ENCODE data around the gene RPS6KB2. TPM values are rescaled to one million over a fixed set of nuclear protein-coding genes. Genes with fewer than 3 reads are reported as not detected.

Gene RPS6KB2
- total and polyA plus RNA-seq, 2 of the 4 experiments (the other 2 are of a cell fraction) = 50.7 to 58.4 TPM

GRCh38 chr11:67438158-67438902 lies 10.0 kb downstream of the RPS6KB2 start:
- Histone ChIP-seq H3K14ac (replicated peaks; ENCODE audit: low read depth, low read length) (no peak overlapping the region), H4K8ac (ENCODE audit: low read depth in 2 of 2, low read length in 2 of 2) (no peak overlapping the region), H2BK20ac (ENCODE audit: low read depth, low read length) (no peak overlapping the region), H3K9ac (ENCODE audit: low read depth, low read length) (no peak overlapping the region), H2BK5ac (ENCODE audit: low read depth, low read length, poor library complexity, severe bottlenecking) (no peak overlapping the region), H2BK120ac (ENCODE audit: low read depth, low read length) (no peak overlapping the region), H3K4ac (ENCODE audit: low read depth, low read length) (no peak overlapping the region), H3K23ac (ENCODE audit: low read depth, low read length) (no peak overlapping the region), H3K4me3 (ENCODE audit: insufficient read depth, low read depth, low read length) (no peak overlapping the region), H2AFZ (replicated peaks; ENCODE audit: low read length, poor library complexity) (no peak overlapping the region), H3K9me1 (ENCODE audit: insufficient read depth, low read length) (peaks cover 8% of the 10 kb centered on the region; the same call in 1 of the 2 replicates), H4K5ac (ENCODE audit: low read depth, low read length) (no peak overlapping the region), H3K18ac (ENCODE audit: low read depth, low read length) (no peak overlapping the region), H2BK15ac (ENCODE audit: low read depth, low read length) (no peak overlapping the region), H2AK5ac (ENCODE audit: low read depth, low read length) (no peak overlapping the region), H2AK9ac (replicated peaks; ENCODE audit: low read depth, low read length, poor library complexity) (no peak overlapping the region), H3K9me3 (ENCODE audit: control insufficient read depth, insufficient read depth, low read length) (no peaks in the 10 kb centered on the region), H3K36me3 (ENCODE audit: control insufficient read depth, insufficient read depth, low read length) (peaks cover 55% of the 10 kb centered on the region), H3K4me1 (ENCODE audit: control insufficient read depth, insufficient read depth, low read length) (peaks cover 2% of the 10 kb centered on the region; the same call in 1 of the 2 replicates), H3K56ac (ENCODE audit: extremely low read depth, insufficient read depth, low read length) (no peak overlapping the region), H4K91ac (ENCODE audit: insufficient read depth, low read depth, low read length) (no peak overlapping the region), H3K4me2 (ENCODE audit: low read depth, low read length) (no peak overlapping the region), H3K27ac (ENCODE audit: insufficient read depth, low read length) (no peak overlapping the region), H3K79me1 (ENCODE audit: low read depth in 1 of 2, low read length in 2 of 2) (peaks cover 8 to 26% of the 10 kb centered on the region in 2 experiments), H3K27me3 (ENCODE audit: control insufficient read depth, insufficient read depth, low read length) (no peaks in the 10 kb centered on the region), H4K20me1 (ENCODE audit: insufficient read depth, low read length) (peaks cover 8% of the 10 kb centered on the region)
- DNase-seq = no peak
- TF ChIP-seq RFX5 (IDR thresholded peaks at IDR 0.05; ENCODE audit: low read depth, low read length) (no peak), CTCF (conservative IDR thresholded peaks at IDR 0.05; ENCODE audit: low read depth, low read length) (no peak), FOS (IDR thresholded peaks at IDR 0.05; ENCODE audit: low read depth, low read length) (no peak), RCOR1 (IDR thresholded peaks at IDR 0.05; ENCODE audit: insufficient replicate concordance, low read length) (no peak), RAD21 (IDR thresholded peaks at IDR 0.05; ENCODE audit: low read length) (no peak), MAZ (IDR thresholded peaks at IDR 0.05; ENCODE audit: borderline replicate concordance, low read depth, low read length) (no peak), CHD1 (IDR thresholded peaks at IDR 0.05; ENCODE audit: low read depth, low read length) (no peak), NFE2L2 (IDR thresholded peaks at IDR 0.05; ENCODE audit: low read depth, low read length) (no peak), MAFK (IDR thresholded peaks at IDR 0.05; ENCODE audit: low read depth, low read length) (no peak), BHLHE40 (IDR thresholded peaks at IDR 0.05; ENCODE audit: low read depth, low read length) (no peak), POLR2A (IDR thresholded peaks at IDR 0.05; ENCODE audit: low read depth, low read length) (no peak), ELK1 (IDR thresholded peaks at IDR 0.05; ENCODE audit: borderline replicate concordance, low read depth, low read length) (no peak), SMC3 (IDR thresholded peaks at IDR 0.05; ENCODE audit: low read depth, low read length) (no peak)
- intact Hi-C loops (cut with micrococcal nuclease) (no loop called here), in situ Hi-C loops (cut with MboI; ENCODE audit: low sequenced_read_pairs) (no loop called here), dilution Hi-C loops (cut with HindIII; ENCODE audit: low sequenced_read_pairs, unreplicated experiment) (no loop called here)
- 88% methylated on average over 8 of the region's 41 CpGs; no CpG with 5 or more reads in 1 of the 2 experiments for WGBS, 2 experiments (ENCODE audit: extremely low coverage in 2 of 2, insufficient read length in 1 of 2)
- POLR2A ChIA-PET (ENCODE audit: unreplicated experiment) = interaction anchor here (0.5 kb wide), 1 partner anchor 31 kb away, joined by 12 read pairs; no protein-coding TSS in a partner anchor
- CTCF ChIA-PET = no interaction called here
- no peak for ATAC-seq (ENCODE audit: low read depth)
- no TSS peak for BruUV-seq (replicated peaks)
